ENCODE measurements around the gene ATP11A. TPM values are rescaled to one million over a fixed set of nuclear protein-coding genes. Genes with fewer than 3 reads are reported as not detected.
"Not testable (repeated sequence)": the region's sequence is repeated elsewhere in the genome, so short reads cannot be mapped to it uniquely, and the experiment has no call there.

The ATP11A gene
- total RNA-seq, 1 donor from 2014 or later, result 11.5 TPM

DNA sequence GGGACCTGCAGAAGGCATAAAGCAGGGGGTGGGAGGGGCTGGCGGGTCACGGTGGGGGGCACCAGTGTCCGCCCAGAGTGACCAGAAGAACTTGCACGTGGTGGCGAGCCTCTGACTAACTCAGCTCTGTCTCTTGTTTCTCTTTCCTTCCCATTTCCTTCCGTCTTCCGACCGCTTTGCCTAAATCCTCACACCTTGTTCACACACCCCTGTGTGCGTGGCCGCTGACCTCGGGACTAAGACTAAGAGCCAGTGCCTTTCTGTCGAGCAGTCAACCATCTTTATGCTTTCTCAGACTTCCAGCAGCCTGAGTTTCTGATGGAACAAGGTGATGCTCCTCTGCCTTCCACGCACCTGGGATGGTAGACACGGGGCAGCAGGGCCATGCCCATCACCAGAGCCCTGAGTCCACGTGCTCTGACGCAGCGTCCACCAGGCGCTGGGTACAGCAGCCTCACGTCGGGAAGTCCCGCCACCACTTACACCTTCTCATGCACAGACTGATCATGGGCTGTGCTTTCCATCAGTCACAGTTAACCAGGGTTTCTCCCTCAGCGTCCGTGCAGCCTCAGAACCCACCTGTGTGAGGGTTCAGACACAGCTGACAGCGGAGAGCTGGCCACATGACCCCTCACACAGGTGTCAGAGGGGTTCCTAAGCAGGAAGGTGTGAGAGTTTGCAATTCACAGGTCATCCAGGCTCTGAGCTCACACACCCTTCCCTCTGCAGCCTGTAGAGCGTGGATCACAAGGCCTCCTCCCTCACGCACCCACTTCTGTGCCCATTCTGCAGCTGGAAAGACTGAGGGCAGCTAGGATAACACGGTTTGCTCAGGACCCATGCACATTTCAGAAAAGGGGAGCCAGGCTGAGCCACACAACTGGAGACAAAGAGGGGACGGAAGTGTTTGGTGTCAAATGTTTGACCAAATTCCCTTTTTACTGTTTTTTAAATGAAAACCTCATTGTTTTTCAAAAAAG lies 188.4 kb downstream of the ATP11A start:
- H3K27me3 ChIP-seq (ENCODE audit: control insufficient read depth in 3 of 3, insufficient read depth in 3 of 3, low read length in 3 of 3), result no peaks in the 10 kb centered on the region
- H3K27ac ChIP-seq (ENCODE audit: low read depth, low read length), result no peak overlapping the region
- no peak overlapping the region for H3K9ac ChIP-seq (ENCODE audit: low read depth in 1 of 3, low read length in 3 of 3)
- H3K4me1 ChIP-seq (ENCODE audit: control insufficient read depth in 3 of 3, insufficient read depth in 3 of 3, low read length in 3 of 3), result peaks cover 2 to 3% (median 3%) of the 10 kb centered on the region in 3 donors
- peaks cover 42 to 46% (median 44%) of the 10 kb centered on the region in 3 donors for H3K36me3 ChIP-seq (ENCODE audit: control insufficient read depth in 3 of 3, insufficient read depth in 3 of 3, low read length in 3 of 3)
- H3K4me3 ChIP-seq (ENCODE audit: low read length in 3 of 3), result no peak overlapping the region
- H3K9me3 ChIP-seq (ENCODE audit: control insufficient read depth in 3 of 3, low read length in 3 of 3), result no peaks in the 10 kb centered on the region

DNA sequence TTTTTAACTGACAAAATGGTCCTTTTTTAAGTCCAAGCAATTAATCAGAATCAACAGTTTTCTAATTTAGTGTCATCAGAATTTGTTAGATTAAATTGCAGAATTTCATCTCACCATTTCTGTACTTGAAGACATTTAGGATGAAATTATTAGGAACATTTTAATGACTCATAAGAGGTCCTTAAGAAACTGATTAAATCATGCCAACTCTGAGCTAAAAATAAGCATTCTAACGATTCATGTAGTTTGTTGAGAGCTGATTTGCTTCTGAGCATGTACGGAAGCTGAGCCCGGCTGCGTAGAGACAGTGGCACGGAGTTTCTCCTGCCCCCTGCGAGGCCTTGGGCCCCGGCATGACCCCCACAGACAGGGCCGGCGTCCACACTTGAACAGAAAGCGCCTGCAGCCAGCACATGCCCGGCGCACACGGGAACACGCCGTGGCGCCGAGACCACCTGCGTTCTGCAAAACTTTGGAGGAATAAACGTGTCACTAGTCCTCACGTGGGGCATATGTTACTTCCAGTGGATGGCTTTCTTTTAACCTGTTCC lies 189.5 kb downstream of the ATP11A start:
- Histone ChIP-seq H3K9me3 (ENCODE audit: control insufficient read depth in 3 of 3, low read length in 3 of 3) (no peaks in the 10 kb centered on the region), H3K9ac (ENCODE audit: low read depth in 1 of 3, low read length in 3 of 3) (no peak overlapping the region), H3K27me3 (ENCODE audit: control insufficient read depth in 3 of 3, insufficient read depth in 3 of 3, low read length in 3 of 3) (no peaks in the 10 kb centered on the region), H3K4me3 (ENCODE audit: low read length in 3 of 3) (no peak overlapping the region), H3K27ac (ENCODE audit: low read depth, low read length) (no peak overlapping the region), H3K36me3 (ENCODE audit: control insufficient read depth in 3 of 3, insufficient read depth in 3 of 3, low read length in 3 of 3) (peaks cover 42 to 46% (median 44%) of the 10 kb centered on the region in 3 donors), H3K4me1 (ENCODE audit: control insufficient read depth in 3 of 3, insufficient read depth in 3 of 3, low read length in 3 of 3) (peaks cover under 1 to 1% (median under 1%) of the 10 kb centered on the region in 3 donors)

- Histone ChIP-seq H3K4me3 (ENCODE audit: low read length in 3 of 3) (no peak overlapping the region), H3K36me3 (ENCODE audit: control insufficient read depth in 3 of 3, insufficient read depth in 3 of 3, low read length in 3 of 3) (peaks cover 43 to 49% (median 48%) of the 10 kb centered on the region in 3 donors), H3K4me1 (ENCODE audit: control insufficient read depth in 3 of 3, insufficient read depth in 3 of 3, low read length in 3 of 3) (no peaks in the 10 kb centered on the region), H3K27ac (ENCODE audit: low read depth, low read length) (no peak overlapping the region), H3K9me3 (ENCODE audit: control insufficient read depth in 3 of 3, low read length in 3 of 3) (no peaks in the 10 kb centered on the region), H3K27me3 (ENCODE audit: control insufficient read depth in 3 of 3, insufficient read depth in 3 of 3, low read length in 3 of 3) (no peaks in the 10 kb centered on the region), H3K9ac (ENCODE audit: low read depth in 1 of 3, low read length in 3 of 3) (no peak overlapping the region)
Measured at GRCh38 chr13:112880221-112880641, 190.4 kb downstream of the ATP11A start.

GRCh38 chr13:112880976-112881540 lies 191.2 kb downstream of the ATP11A start:
- Histone ChIP-seq H3K4me3 (ENCODE audit: low read length in 3 of 3) (no peak overlapping the region), H3K27ac (ENCODE audit: low read depth, low read length) (no peak overlapping the region), H3K4me1 (ENCODE audit: control insufficient read depth in 3 of 3, insufficient read depth in 3 of 3, low read length in 3 of 3) (peaks cover 0 to 6% (median 3%) of the 10 kb centered on the region in 3 donors), H3K9me3 (ENCODE audit: control insufficient read depth in 3 of 3, low read length in 3 of 3) (no peaks in the 10 kb centered on the region), H3K36me3 (ENCODE audit: control insufficient read depth in 3 of 3, insufficient read depth in 3 of 3, low read length in 3 of 3) (peaks cover 35 to 46% (median 44%) of the 10 kb centered on the region in 3 donors), H3K27me3 (ENCODE audit: control insufficient read depth in 3 of 3, insufficient read depth in 3 of 3, low read length in 3 of 3) (no peaks in the 10 kb centered on the region), H3K9ac (ENCODE audit: low read depth in 1 of 3, low read length in 3 of 3) (no peak overlapping the region)

- Histone ChIP-seq H3K36me3 (ENCODE audit: control insufficient read depth in 3 of 3, insufficient read depth in 3 of 3, low read length in 3 of 3) (peaks cover 31 to 42% (median 40%) of the 10 kb centered on the region in 3 donors), H3K27me3 (ENCODE audit: control insufficient read depth in 3 of 3, insufficient read depth in 3 of 3, low read length in 3 of 3) (no peaks in the 10 kb centered on the region), H3K9ac (ENCODE audit: low read depth in 1 of 3, low read length in 3 of 3) (no peak overlapping the region), H3K4me1 (ENCODE audit: control insufficient read depth in 3 of 3, insufficient read depth in 3 of 3, low read length in 3 of 3) (peaks cover 0 to 9% (median 4%) of the 10 kb centered on the region in 3 donors), H3K4me3 (ENCODE audit: low read length in 3 of 3) (no peak overlapping the region), H3K9me3 (ENCODE audit: control insufficient read depth in 3 of 3, low read length in 3 of 3) (no peaks in the 10 kb centered on the region), H3K27ac (ENCODE audit: low read depth, low read length) (no peak overlapping the region)
Measured at GRCh38 chr13:112881656-112882554, 192.1 kb downstream of the ATP11A start.

DNA sequence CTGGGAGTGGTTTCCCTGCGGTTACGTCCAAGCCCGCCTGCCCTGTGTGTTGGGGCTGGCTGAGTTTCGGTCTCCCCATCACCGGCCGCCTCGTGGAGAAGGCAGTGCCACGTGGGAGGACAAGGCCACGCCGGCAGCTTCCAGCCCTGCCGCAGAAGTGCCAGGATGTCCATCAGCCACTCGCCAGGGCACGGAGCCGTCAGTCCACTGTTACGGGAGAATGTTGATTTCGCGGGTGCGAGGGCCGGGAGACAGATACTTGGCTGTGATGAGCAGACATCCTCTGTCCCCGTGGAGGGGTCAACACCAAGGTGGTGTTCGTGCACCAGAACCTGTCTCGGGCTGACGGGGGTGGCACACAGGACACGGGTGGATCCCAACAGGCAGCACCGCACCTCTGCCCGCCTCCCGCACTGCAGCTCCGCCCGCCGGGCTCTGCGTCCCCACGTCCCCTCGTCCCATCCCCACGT lies 192.8 kb downstream of the ATP11A start:
- H3K4me3 ChIP-seq (ENCODE audit: low read length in 3 of 3), result no peak overlapping the region
- H3K27ac ChIP-seq (ENCODE audit: low read depth, low read length), result no peak overlapping the region
- H3K27me3 ChIP-seq (ENCODE audit: control insufficient read depth in 3 of 3, insufficient read depth in 3 of 3, low read length in 3 of 3), result no peaks in the 10 kb centered on the region
- H3K4me1 ChIP-seq (ENCODE audit: control insufficient read depth in 3 of 3, insufficient read depth in 3 of 3, low read length in 3 of 3), result peaks cover 0 to 9% (median 4%) of the 10 kb centered on the region in 3 donors
- no peaks in the 10 kb centered on the region for H3K9me3 ChIP-seq (ENCODE audit: control insufficient read depth in 3 of 3, low read length in 3 of 3)
- H3K9ac ChIP-seq (ENCODE audit: low read depth in 1 of 3, low read length in 3 of 3), result no peak overlapping the region
- peaks cover 30 to 37% (median 33%) of the 10 kb centered on the region in 3 donors for H3K36me3 ChIP-seq (ENCODE audit: control insufficient read depth in 3 of 3, insufficient read depth in 3 of 3, low read length in 3 of 3)

DNA sequence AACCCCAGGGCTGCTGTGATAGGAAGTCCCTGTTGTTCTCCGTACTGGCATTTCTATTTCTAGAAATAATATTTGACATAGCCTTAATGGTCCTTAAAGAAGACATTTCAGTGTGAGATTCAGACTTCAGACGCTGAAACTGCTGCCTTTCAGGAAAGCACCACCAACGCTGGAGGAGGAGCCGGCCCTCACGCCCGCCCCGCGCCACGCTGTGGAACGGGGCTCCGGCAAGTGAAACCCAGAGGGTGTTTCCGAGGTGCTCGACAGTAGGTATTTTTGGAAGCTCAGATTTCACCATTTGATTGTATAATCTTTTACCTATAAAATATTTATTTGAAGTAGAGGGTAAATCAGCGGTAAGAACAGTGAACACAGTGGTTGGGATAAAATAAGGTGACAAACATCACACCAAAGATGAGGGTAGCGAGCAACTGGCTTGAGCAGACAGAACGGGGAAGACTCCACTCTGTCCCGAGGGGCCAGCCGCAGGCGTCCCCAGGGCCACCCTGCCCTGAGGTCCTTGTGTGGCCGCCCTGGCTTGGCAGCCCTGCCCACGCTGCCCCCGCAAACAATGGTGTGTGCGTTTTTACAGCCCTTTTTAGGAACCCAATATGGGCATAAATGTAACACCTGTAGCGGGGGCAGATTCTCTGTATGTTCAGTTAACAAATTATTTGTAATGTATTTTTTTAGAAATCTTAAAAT lies 193.6 kb downstream of the ATP11A start:
- no peak overlapping the region for H3K4me3 ChIP-seq (ENCODE audit: low read length in 3 of 3)
- H3K27ac ChIP-seq (ENCODE audit: low read depth, low read length), result no peak overlapping the region
- peaks cover 0 to 9% (median 4%) of the 10 kb centered on the region in 3 donors for H3K4me1 ChIP-seq (ENCODE audit: control insufficient read depth in 3 of 3, insufficient read depth in 3 of 3, low read length in 3 of 3)
- H3K27me3 ChIP-seq (ENCODE audit: control insufficient read depth in 3 of 3, insufficient read depth in 3 of 3, low read length in 3 of 3), result peaks cover 0 to 4% (median 3%) of the 10 kb centered on the region in 3 donors
- H3K9ac ChIP-seq (ENCODE audit: low read depth in 1 of 3, low read length in 3 of 3), result no peak overlapping the region
- no peaks in the 10 kb centered on the region for H3K9me3 ChIP-seq (ENCODE audit: control insufficient read depth in 3 of 3, low read length in 3 of 3)
- peaks cover 25 to 32% (median 28%) of the 10 kb centered on the region in 3 donors for H3K36me3 ChIP-seq (ENCODE audit: control insufficient read depth in 3 of 3, insufficient read depth in 3 of 3, low read length in 3 of 3)

DNA sequence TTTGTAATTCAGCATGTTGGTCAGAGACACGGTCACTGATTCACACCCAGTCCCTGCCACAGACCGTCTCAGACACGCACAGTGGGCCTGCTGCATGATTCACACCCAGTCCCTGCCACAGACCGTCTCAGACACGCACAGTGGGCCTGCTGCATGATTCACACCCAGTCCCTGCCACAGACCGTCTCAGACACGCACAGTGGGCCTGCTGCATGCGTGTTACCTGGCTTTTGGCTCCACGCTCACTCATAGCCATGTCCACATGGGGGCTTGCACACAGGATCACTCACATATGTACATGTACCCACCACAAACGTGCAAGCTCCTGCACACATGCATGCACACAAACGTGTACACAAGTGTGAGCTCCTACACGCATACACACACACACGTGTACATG lies 194.9 kb downstream of the ATP11A start:
- not testable (repeated sequence) for H3K4me1 ChIP-seq (ENCODE audit: control insufficient read depth in 3 of 3, insufficient read depth in 3 of 3, low read length in 3 of 3); H3K4me3 ChIP-seq (ENCODE audit: low read length in 3 of 3); H3K27ac ChIP-seq (ENCODE audit: low read depth, low read length); H3K9ac ChIP-seq (ENCODE audit: low read depth in 1 of 3, low read length in 3 of 3); H3K9me3 ChIP-seq (ENCODE audit: control insufficient read depth in 3 of 3, low read length in 3 of 3)
- H3K36me3 ChIP-seq (ENCODE audit: control insufficient read depth in 3 of 3, insufficient read depth in 3 of 3, low read length in 3 of 3), result peaks cover 21 to 26% (median 24%) of the 10 kb centered on the region in 3 donors
- peaks cover 0 to 13% (median 12%) of the 10 kb centered on the region in 3 donors for H3K27me3 ChIP-seq (ENCODE audit: control insufficient read depth in 3 of 3, insufficient read depth in 3 of 3, low read length in 3 of 3)

All from skeletal muscle tissue (tissue), 4 donors.